ENCODE measurements around the gene ACOX1.

DNA sequence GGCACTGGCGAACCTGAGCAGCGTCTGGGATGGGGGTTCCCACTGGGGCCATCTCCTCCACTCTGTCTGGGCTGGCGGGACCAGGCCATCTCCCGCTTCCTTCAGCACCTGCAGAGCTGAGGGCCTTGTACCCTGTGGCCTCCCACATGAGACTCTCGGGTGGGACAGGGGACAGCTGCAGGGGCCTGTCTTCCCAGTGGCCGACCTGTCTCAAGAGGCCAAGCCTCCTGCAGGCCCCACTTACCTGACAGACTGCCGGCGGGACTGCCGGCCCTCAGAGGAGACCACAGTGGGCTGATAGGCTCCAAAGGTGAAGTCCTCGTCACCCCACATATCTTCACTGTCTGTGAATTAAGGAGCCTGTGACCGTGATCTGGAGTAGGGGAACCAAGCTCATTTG is 53.9 kb downstream of the ACOX1 start:
- TF ChIP-seq, protein P1, sequence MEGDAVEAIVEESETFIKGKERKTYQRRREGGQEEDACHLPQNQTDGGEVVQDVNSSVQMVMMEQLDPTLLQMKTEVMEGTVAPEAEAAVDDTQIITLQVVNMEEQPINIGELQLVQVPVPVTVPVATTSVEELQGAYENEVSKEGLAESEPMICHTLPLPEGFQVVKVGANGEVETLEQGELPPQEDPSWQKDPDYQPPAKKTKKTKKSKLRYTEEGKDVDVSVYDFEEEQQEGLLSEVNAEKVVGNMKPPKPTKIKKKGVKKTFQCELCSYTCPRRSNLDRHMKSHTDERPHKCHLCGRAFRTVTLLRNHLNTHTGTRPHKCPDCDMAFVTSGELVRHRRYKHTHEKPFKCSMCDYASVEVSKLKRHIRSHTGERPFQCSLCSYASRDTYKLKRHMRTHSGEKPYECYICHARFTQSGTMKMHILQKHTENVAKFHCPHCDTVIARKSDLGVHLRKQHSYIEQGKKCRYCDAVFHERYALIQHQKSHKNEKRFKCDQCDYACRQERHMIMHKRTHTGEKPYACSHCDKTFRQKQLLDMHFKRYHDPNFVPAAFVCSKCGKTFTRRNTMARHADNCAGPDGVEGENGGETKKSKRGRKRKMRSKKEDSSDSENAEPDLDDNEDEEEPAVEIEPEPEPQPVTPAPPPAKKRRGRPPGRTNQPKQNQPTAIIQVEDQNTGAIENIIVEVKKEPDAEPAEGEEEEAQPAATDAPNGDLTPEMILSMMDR (IDR thresholded peaks at IDR 0.05), result no peak
- TF ChIP-seq POLR2AphosphoS5 (IDR thresholded peaks at IDR 0.05), result no peak
- no peak for TF ChIP-seq POLR2A (IDR thresholded peaks at IDR 0.05)
